Spleen (tissue), 11 donors: ENCODE results near the gene ARF1. TPM values are rescaled to one million over a fixed set of nuclear protein-coding genes. Genes with fewer than 3 reads are reported as not detected.

Experiments
- DNase-seq: peaks from one replicate; pipeline ENCODE4 v3.0.0-alpha.2; 2020
- H3K27ac ChIP-seq, 8 donors: fragments of 200-600 bp; sonication (generic) in 7 of 8; 1 replicate in 4 of 8; 2 replicates in 4 of 8; pipeline versions ENCODE4 v1.5.0 to v1.8.0; 2016 to 2021; ENCODE audit warnings: inconsistent platforms in 4 of 8, mild to moderate bottlenecking in 4 of 8, moderate library complexity in 1 of 8
- H3K27me3 ChIP-seq, 7 donors: fragments of 200-600 bp; sonication (generic) in 6 of 7; replicated peaks in 1 of 7; 1 replicate in 4 of 7; 2 replicates in 3 of 7; pipeline versions ENCODE4 v1.5.0 to v1.8.0; 2016 to 2021; ENCODE audit warnings: inconsistent platforms in 3 of 7, mild to moderate bottlenecking in 1 of 7
- H3K36me3 ChIP-seq, 6 donors: fragments of 200-600 bp; sonication (generic) in 5 of 6; 1 replicate in 4 of 6; 2 replicates in 2 of 6; pipeline versions ENCODE4 v1.5.0 to v1.8.0; 2016 to 2021; ENCODE audit warnings: inconsistent platforms in 2 of 6
- H3K4me1 ChIP-seq, 6 donors: fragments of 200-600 bp; sonication (generic) in 5 of 6; 1 replicate in 3 of 6; 2 replicates in 3 of 6; pipeline versions ENCODE4 v1.5.0 to v1.8.0; 2016 to 2021; ENCODE audit warnings: inconsistent platforms in 3 of 6
- H3K4me3 ChIP-seq, 8 donors: fragments of 200-600 bp; sonication (generic) in 7 of 8; 1 replicate in 4 of 8; 2 replicates in 4 of 8; pipeline versions ENCODE4 v1.5.0 to v1.8.0; 2016 to 2021; ENCODE audit warnings: inconsistent platforms in 4 of 8, mild to moderate bottlenecking in 4 of 8, moderate library complexity in 2 of 8
- H3K9me3 ChIP-seq, 8 donors: fragments of 200-600 bp; sonication (generic) in 7 of 8; 1 replicate in 4 of 8; 2 replicates in 4 of 8; pipeline versions ENCODE4 v1.5.0 to v1.8.0; 2016 to 2021; ENCODE audit warnings: inconsistent platforms in 4 of 8
- CTCF ChIP-seq, 11 experiments: fragments of 200-600 bp in 7 of 11; fragments of 450-650 bp in 4 of 11; sonication (generic) in 4 of 11; IDR thresholded peaks in 8 of 11; conservative IDR thresholded peaks in 3 of 11; 1 replicate in 7 of 11; 2 replicates in 4 of 11; pipeline versions ENCODE4 v1.4.0 to v1.8.0; 2016 to 2021; ENCODE audit warnings: antibody characterized with exemption in 11 of 11, inconsistent platforms in 4 of 11, mild to moderate bottlenecking in 1 of 11
- POLR2A ChIP-seq, 3 donors: fragments of 450-650 bp; IDR thresholded peaks; one replicate each; pipeline ENCODE4 v1.5.1; 2017; ENCODE audit warnings: antibody characterized with exemption in 3 of 3, mild to moderate bottlenecking in 1 of 3
- POLR2AphosphoS5 ChIP-seq, 3 donors: sonication (generic); formaldehyde crosslinking; IDR thresholded peaks; one replicate each; pipeline ENCODE4 v1.5.1; 2017; ENCODE audit warnings: antibody characterized with exemption in 3 of 3
- WGBS, 5 donors: extraction: QIAGEN DNeasy Blood & Tissue Kit in 3 of 5; methylation state at CpG; one replicate each; pipeline versions ENCODE4 v1.1.5 to v1.1.7; 2013 to 2018; 5-methylcytosine and 5-hydroxymethylcytosine counted together
- intact Hi-C: fragments of 100-400 bp; cut with DNase I; formaldehyde crosslinking; loops from one replicate; pipeline ENCODE4 v1.15.0; 2023; ENCODE audit warnings: low total_unique reads
- polyA plus RNA-seq, 3 donors: library from polyadenylated mRNA; stranded (reverse); fragments of 200-250 nt; gene quantifications; one replicate each; pipeline ENCODE4 v1.2.1, GENCODE V29; 2013
- total RNA-seq, 7 donors: library from RNA; depleted of rRNA in 3 of 7; stranded (reverse); fragments of >200 nt in 3 of 7; fragmentation: NEBNext Ultra II Directional in 4 of 7; extraction: Animal tissue kit (Norgen Biotek cat#: 25700) in 4 of 7; gene quantifications; one replicate each; pipeline versions ENCODE4 v1.1.0 to v1.2.1, GENCODE V29; 2016 to 2021
- donor health status: healthy with polysubstance abuse.
- donor health status: DM: no; HTN: no; CAD: no; lungs with moderate emphysema.
- donor health status: DM: no; HTN: no; CAD: no.
- donor health status: Bipolar disorder and iron deficiency.
- donor health status: healthy.
- donor health status: DM: no; HTN: no; CAD: no.
- donor health status: DM: yes; HTN: yes; CAD: no.

ARF1 gene
- total and polyA plus RNA-seq, 10 donors, result 150 to 387 (median 324) TPM

GRCh38 chr1:228065543-228066347 lies 16.8 kb upstream of the ARF1 start:
- TF ChIP-seq POLR2A (IDR thresholded peaks at IDR 0.05) (no peak), POLR2AphosphoS5 (IDR thresholded peaks at IDR 0.05) (no peak), CTCF (IDR thresholded peaks at IDR 0.05 in 8 of 11, conservative IDR thresholded peaks at IDR 0.05 in 3 of 11) (no peak)
- peaks cover 0 to 4% (median 1%) of the 10 kb centered on the region in 6 donors for H3K4me1 ChIP-seq
- no peaks in the 10 kb centered on the region for H3K9me3 ChIP-seq
- intact Hi-C loops, result no loop called here
- no peak overlapping the region for H3K4me3 ChIP-seq
- DNase-seq, result peak; percentile 41
- no peaks in the 10 kb centered on the region for H3K36me3 ChIP-seq
- no peak overlapping the region for H3K27ac ChIP-seq
- 65 to 86% (median 73%) methylated on average over 14 to 15 of the region's 15 CpGs for WGBS, 5 donors
- H3K27me3 ChIP-seq, result peaks cover 7 to 92% (median 64%) of the 10 kb centered on the region in 7 donors

GRCh38 chr1:228066416-228066815 lies 16.1 kb upstream of the ARF1 start:
- Histone ChIP-seq H3K36me3 (no peaks in the 10 kb centered on the region), H3K4me3 (no peak overlapping the region), H3K27ac (no peak overlapping the region), H3K27me3 (peaks cover 4 to 90% (median 58%) of the 10 kb centered on the region in 7 donors), H3K4me1 (no peaks in the 10 kb centered on the region), H3K9me3 (no peaks in the 10 kb centered on the region)
- WGBS, 5 donors, result 18 to 42% (median 33%) methylated on average over 2 to 4 of the region's 4 CpGs
- peak; percentile 61 for DNase-seq
- intact Hi-C loops, result no loop called here
- TF ChIP-seq POLR2AphosphoS5 (IDR thresholded peaks at IDR 0.05), result no peak
- no peak for TF ChIP-seq POLR2A (IDR thresholded peaks at IDR 0.05)
- TF ChIP-seq CTCF (IDR thresholded peaks at IDR 0.05 in 8 of 11, conservative IDR thresholded peaks at IDR 0.05 in 3 of 11), result no peak

- H3K4me3 ChIP-seq, result no peak overlapping the region
- H3K4me1 ChIP-seq, result no peaks in the 10 kb centered on the region
- H3K36me3 ChIP-seq, result no peaks in the 10 kb centered on the region
- no peak overlapping the region for H3K27ac ChIP-seq
- intact Hi-C loops, result no loop called here
- H3K9me3 ChIP-seq, result no peaks in the 10 kb centered on the region
- WGBS, 5 donors, result 56 to 78% (median 60%) methylated on average over 10 of the region's 10 CpGs
- TF ChIP-seq POLR2AphosphoS5 (IDR thresholded peaks at IDR 0.05) (no peak), CTCF (IDR thresholded peaks at IDR 0.05 in 8 of 11, conservative IDR thresholded peaks at IDR 0.05 in 3 of 11) (no peak), POLR2A (IDR thresholded peaks at IDR 0.05) (no peak)
- peaks cover 0 to 83% (median 51%) of the 10 kb centered on the region in 7 donors for H3K27me3 ChIP-seq
- DNase-seq, result peak; percentile 67
Measured at GRCh38 chr1:228066891-228067654, 15.4 kb upstream of the ARF1 start.

- H3K27ac ChIP-seq, result no peak overlapping the region
- H3K4me3 ChIP-seq, result no peak overlapping the region
- no peak for DNase-seq
- no peaks in the 10 kb centered on the region for H3K36me3 ChIP-seq
- intact Hi-C loops, result no loop called here
- no peak for TF ChIP-seq POLR2AphosphoS5 (IDR thresholded peaks at IDR 0.05)
- TF ChIP-seq POLR2A (IDR thresholded peaks at IDR 0.05), result no peak
- no peak for TF ChIP-seq CTCF (IDR thresholded peaks at IDR 0.05 in 8 of 11, conservative IDR thresholded peaks at IDR 0.05 in 3 of 11)
- no peaks in the 10 kb centered on the region for H3K9me3 ChIP-seq
- no peaks in the 10 kb centered on the region for H3K4me1 ChIP-seq
- 72 to 76% (median 74%) methylated on average over 7 of the region's 7 CpGs for WGBS, 5 donors
- H3K27me3 ChIP-seq, result peaks cover 0 to 71% (median 41%) of the 10 kb centered on the region in 7 donors
Measured at GRCh38 chr1:228068359-228068758, 14.1 kb upstream of the ARF1 start.
